CD14-positive monocyte (primary cell): ENCODE measurements around the gene METTL21A. TPM values are rescaled to one million over a fixed set of nuclear protein-coding genes. Genes with fewer than 3 reads are reported as not detected.

Experiments
- DNase-seq, 3 donors: peaks; one replicate each; pipeline ENCODE4 v3.0.0-alpha.2; 2011 to 2022
- H2AFZ ChIP-seq: 2 replicates; pipeline ENCODE4 v1.6.0; 2012; ENCODE audit warnings: mild to moderate bottlenecking, low read depth, low read length, inconsistent platforms; ENCODE audit not compliant: insufficient read depth, poor library complexity, severe bottlenecking
- H3K27ac ChIP-seq, 2 donors: 1 replicate in 1 of 2; 2 replicates in 1 of 2; pipeline ENCODE4 v1.5.1; 2012 to 2013; ENCODE audit warnings: low read length in 2 of 2, control low read depth in 1 of 2, inconsistent platforms in 1 of 2, low read depth in 1 of 2, mild to moderate bottlenecking in 1 of 2
- H3K27me3 ChIP-seq, 2 donors: one replicate each; pipeline versions ENCODE4 v1.6.0 to v1.6.1; 2011 to 2013; ENCODE audit warnings: low read length in 2 of 2; ENCODE audit not compliant: control insufficient read depth in 2 of 2, insufficient read depth in 2 of 2
- H3K36me3 ChIP-seq, 2 donors: replicated peaks in 1 of 2; 1 replicate in 1 of 2; 2 replicates in 1 of 2; pipeline versions ENCODE4 v1.5.1 to v1.6.1; 2012 to 2013; ENCODE audit warnings: low read length in 2 of 2, control low read depth in 1 of 2, inconsistent platforms in 1 of 2, mild to moderate bottlenecking in 1 of 2; ENCODE audit not compliant: insufficient read depth in 2 of 2, control insufficient read depth in 1 of 2
- H3K4me1 ChIP-seq, 2 donors: 1 replicate in 1 of 2; 2 replicates in 1 of 2; pipeline versions ENCODE4 v1.5.1 to v1.6.1; 2012 to 2013; ENCODE audit warnings: low read length in 2 of 2, control low read depth in 1 of 2, inconsistent platforms in 1 of 2, mild to moderate bottlenecking in 1 of 2, moderate library complexity in 1 of 2; ENCODE audit not compliant: insufficient read depth in 2 of 2, control insufficient read depth in 1 of 2
- H3K4me2 ChIP-seq: replicated peaks from 2 replicates; pipeline ENCODE3; 2012; ENCODE audit warnings: low read length, moderate library complexity, mild to moderate bottlenecking; ENCODE audit not compliant: poor library complexity, severe bottlenecking; ENCODE audit errors: extremely low read depth
- H3K4me3 ChIP-seq, 3 experiments: fragments of 200-600 bp in 1 of 3; sonication (generic) in 1 of 3; replicated peaks in 1 of 3; 1 replicate in 2 of 3; 2 replicates in 1 of 3; pipeline ENCODE4 v1.5.1; 2011 to 2013; ENCODE audit warnings: low read length in 3 of 3, mild to moderate bottlenecking in 3 of 3, control low read depth in 2 of 3, low read depth in 2 of 3, inconsistent platforms in 1 of 3, moderate library complexity in 1 of 3
- H3K79me2 ChIP-seq: 2 replicates; pipeline ENCODE4 v1.6.0; 2012; ENCODE audit warnings: mild to moderate bottlenecking, control low read depth, inconsistent platforms, low read length, moderate library complexity; ENCODE audit not compliant: insufficient read depth
- H3K9ac ChIP-seq: 2 replicates; pipeline ENCODE4 v1.6.0; 2017; ENCODE audit warnings: low read length, mild to moderate bottlenecking; ENCODE audit not compliant: insufficient read depth, poor library complexity, severe bottlenecking
- H3K9me3 ChIP-seq, 2 donors: replicated peaks in 1 of 2; 1 replicate in 1 of 2; 2 replicates in 1 of 2; pipeline versions ENCODE4 v1.5.1 to v1.6.1; 2012 to 2013; ENCODE audit warnings: low read length in 2 of 2, control low read depth in 1 of 2; ENCODE audit not compliant: control insufficient read depth in 1 of 2, insufficient read depth in 1 of 2
- H4K20me1 ChIP-seq: 2 replicates; pipeline ENCODE4 v1.6.0; 2012; ENCODE audit warnings: mild to moderate bottlenecking, low read length, control low read depth, moderate library complexity; ENCODE audit not compliant: insufficient read depth
- H3K27ac Mint-ChIP-seq, 7 donors: one replicate each; pipeline ENCODE4 v1.8.0; 2020; ENCODE audit warnings: mild to moderate bottlenecking in 7 of 7, mixed read lengths in 7 of 7, moderate library complexity in 6 of 7, inconsistent platforms in 2 of 7
- H3K27me3 Mint-ChIP-seq, 3 donors: one replicate each; pipeline ENCODE4 v1.8.0; 2021 to 2022; ENCODE audit warnings: low read depth in 3 of 3, mild to moderate bottlenecking in 3 of 3, mixed read lengths in 3 of 3, moderate library complexity in 3 of 3, inconsistent platforms in 1 of 3
- H3K36me3 Mint-ChIP-seq, 2 donors: one replicate each; pipeline ENCODE4 v1.8.0; 2020; ENCODE audit warnings: mixed read lengths in 2 of 2, inconsistent platforms in 1 of 2, mild to moderate bottlenecking in 1 of 2
- H3K4me1 Mint-ChIP-seq: one replicate; pipeline ENCODE4 v1.8.0; 2020; ENCODE audit warnings: mild to moderate bottlenecking, mixed read lengths
- H3K4me3 Mint-ChIP-seq, 2 donors: one replicate each; pipeline ENCODE4 v1.8.0; 2020; ENCODE audit warnings: mild to moderate bottlenecking in 2 of 2, mixed read lengths in 2 of 2, moderate library complexity in 1 of 2
- H3K9me3 Mint-ChIP-seq, 7 donors: one replicate each; pipeline ENCODE4 v1.8.0; 2020 to 2022; ENCODE audit warnings: mixed read lengths in 7 of 7, mild to moderate bottlenecking in 6 of 7, moderate library complexity in 6 of 7, inconsistent platforms in 2 of 7
- WGBS: methylation state at CpG from one replicate; pipeline ENCODE4 v1.1.5; 2013; ENCODE audit warnings: missing lambda C conversion rate; ENCODE audit not compliant: insufficient coverage; 5-methylcytosine and 5-hydroxymethylcytosine counted together
- intact Hi-C, 2 donors: fragments of 100-400 bp; cut with micrococcal nuclease; formaldehyde crosslinking; loops; one replicate each; pipeline versions ENCODE4 v1.15.0 to v1.15.1; 2023
- polyA plus RNA-seq, 3 donors: library from polyadenylated mRNA; depleted of rRNA in 1 of 3; unstranded in 2 of 3; stranded (reverse) in 1 of 3; fragments of 300-500 nt in 2 of 3; fragments of >200 nt in 1 of 3; fragmentation: Illumina TruSeq in 2 of 3; gene quantifications; 1 replicate in 2 of 3; 2 replicates in 1 of 3; pipeline ENCODE4 v1.2.3, GENCODE V29; 2012 to 2021
- TF ChIP-seq, protein P1 (sequence below): fragments of 200-600 bp; IDR thresholded peaks from one replicate; pipeline ENCODE4 v1.8.0; 2022; ENCODE audit warnings: antibody characterized with exemption, mild to moderate bottlenecking

METTL21A gene
- polyA plus RNA-seq, 3 donors, result 13.5 to 47.0 (median 44.7) TPM

DNA sequence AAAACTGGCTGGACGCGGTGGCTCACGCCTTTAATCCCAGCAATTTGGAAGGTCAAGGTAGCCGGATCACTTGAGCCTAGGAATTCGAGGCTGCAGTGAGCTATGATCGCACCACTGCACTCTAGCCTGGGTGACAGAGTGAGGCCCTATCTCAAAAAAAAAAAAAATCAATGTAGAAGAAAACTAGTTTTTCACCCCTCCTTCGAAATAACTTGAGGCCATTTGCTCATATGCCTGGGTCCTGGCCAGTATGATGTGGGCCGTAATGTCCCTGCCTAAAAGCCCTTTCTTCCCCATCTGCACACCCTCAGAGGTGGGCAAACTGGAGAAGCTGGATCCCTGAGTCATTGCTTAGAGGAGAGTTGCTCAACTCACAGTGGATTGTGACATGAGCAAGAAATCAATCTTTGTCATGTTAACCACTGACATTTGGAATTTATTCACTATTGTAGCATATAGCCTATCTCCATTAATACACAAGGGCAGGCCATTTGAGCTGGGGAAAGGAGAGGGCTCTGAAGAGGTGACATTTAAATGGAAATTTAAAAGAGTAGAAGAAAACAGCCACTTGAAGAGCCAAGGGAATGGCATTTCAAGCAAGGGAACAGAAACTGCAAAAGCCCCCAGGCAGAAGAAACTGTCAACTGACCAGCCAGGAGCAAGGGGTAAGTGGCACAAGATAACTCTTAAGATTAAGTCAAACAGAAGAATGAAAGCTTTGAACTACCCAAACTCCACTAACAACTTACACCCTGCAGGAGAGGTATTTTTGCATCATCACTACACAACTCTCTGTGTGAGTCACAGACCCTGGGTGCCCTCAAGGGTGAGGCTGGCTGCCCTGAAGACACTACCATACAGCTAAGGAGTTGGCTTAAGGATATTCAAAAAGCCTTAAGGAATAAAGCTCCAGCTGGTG, 7.6 kb upstream of the METTL21A start:
- peaks cover 0 to 3% (median 0%) of the 10 kb centered on the region in 7 donors for H3K9me3 Mint-ChIP-seq
- Histone ChIP-seq H3K4me2 (peak overlapping the region; percentile 54), H3K4me3 (peak overlapping the region in 1 of 3 experiments; percentile 33), H3K79me2 (no peaks in the 10 kb centered on the region), H3K27ac (peak overlapping the region; percentile 69 to 94), H3K9me3 (no peaks in the 10 kb centered on the region), H3K4me1 (peaks cover 49 to 56% of the 10 kb centered on the region in 2 donors), H3K9ac (peak overlapping the region; percentile 45), H2AFZ (no peak overlapping the region), H3K27me3 (no peaks in the 10 kb centered on the region), H3K36me3 (no peaks in the 10 kb centered on the region), H4K20me1 (no peaks in the 10 kb centered on the region)
- H3K27ac Mint-ChIP-seq, result peak overlapping the region; percentile 95 to 100 (median 98)
- H3K36me3 Mint-ChIP-seq, result no peaks in the 10 kb centered on the region
- peaks cover 46% of the 10 kb centered on the region for H3K4me1 Mint-ChIP-seq
- H3K4me3 Mint-ChIP-seq, result peak overlapping the region in 1 of 2 donors; percentile 68
- TF ChIP-seq, protein P1, sequence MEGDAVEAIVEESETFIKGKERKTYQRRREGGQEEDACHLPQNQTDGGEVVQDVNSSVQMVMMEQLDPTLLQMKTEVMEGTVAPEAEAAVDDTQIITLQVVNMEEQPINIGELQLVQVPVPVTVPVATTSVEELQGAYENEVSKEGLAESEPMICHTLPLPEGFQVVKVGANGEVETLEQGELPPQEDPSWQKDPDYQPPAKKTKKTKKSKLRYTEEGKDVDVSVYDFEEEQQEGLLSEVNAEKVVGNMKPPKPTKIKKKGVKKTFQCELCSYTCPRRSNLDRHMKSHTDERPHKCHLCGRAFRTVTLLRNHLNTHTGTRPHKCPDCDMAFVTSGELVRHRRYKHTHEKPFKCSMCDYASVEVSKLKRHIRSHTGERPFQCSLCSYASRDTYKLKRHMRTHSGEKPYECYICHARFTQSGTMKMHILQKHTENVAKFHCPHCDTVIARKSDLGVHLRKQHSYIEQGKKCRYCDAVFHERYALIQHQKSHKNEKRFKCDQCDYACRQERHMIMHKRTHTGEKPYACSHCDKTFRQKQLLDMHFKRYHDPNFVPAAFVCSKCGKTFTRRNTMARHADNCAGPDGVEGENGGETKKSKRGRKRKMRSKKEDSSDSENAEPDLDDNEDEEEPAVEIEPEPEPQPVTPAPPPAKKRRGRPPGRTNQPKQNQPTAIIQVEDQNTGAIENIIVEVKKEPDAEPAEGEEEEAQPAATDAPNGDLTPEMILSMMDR, result no peak
- WGBS, result 71% methylated on average over 4 of the region's 8 CpGs
- intact Hi-C loops, result no loop called here
- H3K27me3 Mint-ChIP-seq, result no peaks in the 10 kb centered on the region
- DNase-seq, result peak; percentile 84 to 93 (median 93)

DNA sequence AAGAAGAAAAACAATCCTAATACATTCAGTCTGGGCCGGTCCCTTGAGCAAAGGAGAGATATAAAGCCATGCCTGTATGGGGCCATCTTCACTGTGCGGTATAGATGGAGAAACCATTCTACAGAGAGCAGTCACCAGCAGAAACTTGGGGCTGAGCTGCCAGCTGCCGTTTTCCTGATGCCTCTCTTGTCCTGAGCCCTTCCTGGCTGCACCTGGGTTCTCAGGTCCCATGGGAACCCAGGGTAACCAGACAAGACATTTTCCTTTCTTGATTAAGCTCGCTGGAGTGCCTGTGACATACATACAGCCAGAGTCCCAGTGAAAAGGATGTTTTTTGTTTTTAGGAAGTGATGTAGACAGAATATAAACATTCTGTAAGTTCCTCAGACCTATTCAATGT, 5.3 kb upstream of the METTL21A start:
- Histone ChIP-seq H3K79me2 (no peaks in the 10 kb centered on the region), H2AFZ (peak overlapping the region; percentile 35), H3K4me3 (no peak overlapping the region), H3K36me3 (no peaks in the 10 kb centered on the region), H3K27me3 (no peaks in the 10 kb centered on the region), H3K27ac (peak overlapping the region in 1 of 2 donors; percentile 11), H3K9ac (no peak overlapping the region), H3K4me2 (no peak overlapping the region), H4K20me1 (no peaks in the 10 kb centered on the region), H3K4me1 (peaks cover 50 to 60% of the 10 kb centered on the region in 2 donors), H3K9me3 (no peaks in the 10 kb centered on the region)
- Mint-ChIP-seq H3K9me3 (peaks cover 0 to 3% (median 0%) of the 10 kb centered on the region in 7 donors), H3K36me3 (no peaks in the 10 kb centered on the region), H3K4me1 (peaks cover 45% of the 10 kb centered on the region), H3K27ac (peak overlapping the region in 5 of 7 donors; percentile 31 to 81 (median 70)), H3K4me3 (no peak overlapping the region), H3K27me3 (no peaks in the 10 kb centered on the region)
- DNase-seq, result no peak
- TF ChIP-seq, protein P1, result no peak
- 94% methylated on average over 3 of the region's 4 CpGs for WGBS
- intact Hi-C loops, result no loop called here
